Heart left ventricle (tissue), 16 donors: ENCODE measurements around the gene HSF5. TPM values are rescaled to one million over a fixed set of nuclear protein-coding genes. Genes with fewer than 3 reads are reported as not detected.

Source experiments
- ATAC-seq, 4 donors: fragments of 200-7000 bp; cut with Tn5 transposase; one replicate each; pipeline ENCODE4 v1.9.1; 2020 to 2022; ENCODE audit warnings: moderate library complexity in 4 of 4, mild to moderate bottlenecking in 3 of 4, moderate number of reproducible peaks in 1 of 4
- DNase-seq, 5 donors: peaks; one replicate each; pipeline ENCODE4 v3.0.0-alpha.2; 2020
- H3K27ac ChIP-seq, 12 donors: fragments of 200-600 bp; sonication (generic) in 4 of 12; one replicate each; pipeline versions ENCODE4 v1.5.0 to v1.8.0; 2016 to 2022; ENCODE audit warnings: mild to moderate bottlenecking in 2 of 12
- H3K27me3 ChIP-seq, 9 donors: fragments of 200-600 bp; sonication (generic) in 2 of 9; one replicate each; pipeline versions ENCODE4 v1.5.1 to v1.8.0; 2016 to 2022; ENCODE audit warnings: mild to moderate bottlenecking in 3 of 9
- H3K36me3 ChIP-seq, 9 donors: fragments of 200-600 bp; sonication (generic) in 2 of 9; one replicate each; pipeline versions ENCODE4 v1.5.0 to v1.8.0; 2018 to 2022; ENCODE audit warnings: mild to moderate bottlenecking in 2 of 9
- H3K4me1 ChIP-seq, 12 donors: fragments of 200-600 bp; sonication (generic) in 4 of 12; one replicate each; pipeline versions ENCODE4 v1.5.0 to v1.8.0; 2016 to 2022; ENCODE audit warnings: mild to moderate bottlenecking in 3 of 12
- H3K4me3 ChIP-seq, 12 donors: fragments of 200-600 bp; sonication (generic) in 4 of 12; one replicate each; pipeline versions ENCODE4 v1.5.0 to v1.8.0; 2017 to 2022; ENCODE audit warnings: mild to moderate bottlenecking in 9 of 12, moderate library complexity in 4 of 12
- H3K9me3 ChIP-seq, 12 donors: fragments of 200-600 bp; sonication (generic) in 4 of 12; one replicate each; pipeline versions ENCODE4 v1.5.0 to v1.8.0; 2016 to 2022; ENCODE audit warnings: mild to moderate bottlenecking in 1 of 12
- CTCF ChIP-seq, 12 donors: fragments of 200-600 bp; sonication (generic) in 4 of 12; IDR thresholded peaks; one replicate each; pipeline versions ENCODE4 v1.5.0 to v1.8.0; 2018 to 2022; ENCODE audit warnings: antibody characterized with exemption in 12 of 12, mild to moderate bottlenecking in 5 of 12
- POLR2A ChIP-seq, 2 donors: fragments of 450-650 bp; IDR thresholded peaks; one replicate each; pipeline ENCODE4 v1.6.1; 2017; ENCODE audit warnings: antibody characterized with exemption in 2 of 2, mild to moderate bottlenecking in 2 of 2, moderate library complexity in 2 of 2
- WGBS, 4 donors: extraction: QIAGEN DNeasy Blood & Tissue Kit in 2 of 4; methylation state at CpG; one replicate each; pipeline versions ENCODE4 v1.1.5 to v1.1.7; 2013 to 2018; 5-methylcytosine and 5-hydroxymethylcytosine counted together
- intact Hi-C, 10 donors: fragments of 100-400 bp; cut with DNase I; formaldehyde crosslinking; loops; one replicate each; pipeline versions ENCODE4 v1.11.1 to v1.14.2; 2022
- polyA plus RNA-seq, 2 donors: library from polyadenylated mRNA; stranded (reverse); fragments of 200-250 nt; gene quantifications; one replicate each; pipeline ENCODE4 v1.2.3, GENCODE V29; 2013
- total RNA-seq, 9 donors: library from RNA; depleted of rRNA in 2 of 9; stranded (reverse); fragments of >200 nt in 2 of 9; fragmentation: NEBNext Ultra II Directional in 3 of 9; extraction: Animal tissue kit (Norgen Biotek cat#: 25700) in 3 of 9; gene quantifications; one replicate each; pipeline versions ENCODE4 v1.1.0 to v1.2.4, GENCODE V29; 2016 to 2023
- donor health status: ischemic (EF 13 %, LVEDD 7.1; RV severe dilation, severe dysfunction).
- donor health status: healthy with polysubstance abuse.
- donor health status: DM: no; HTN: yes; CAD: no.
- donor health status: DM: no; HTN: no; CAD: no.
- donor health status: ischemic (EF 25% LVEDD 6.9; RV normal size, moderate dysfunction).
- donor health status: ischemic (EF 25% LVEDD 5.7; RV mildly dilated, moderate dysfunction).
- donor health status: healthy.
- donor health status: DM: yes; HTN: yes; CAD: no.
- donor health status: ischemic (EF 35%, LVEDD 5.7; RV mildly dilated, moderate dysfunction).
- donor health status: nonischemic (EF 11% LVEDD 7.7; RV severe dilation, severe dysfunction).
- donor health status: DM: yes; HTN: yes; CAD: no.
- donor health status: PGD.
- donor health status: ischemic (EF 29% LVEDD 5.4; RV normal size, mild dysfunction).
- donor health status: nonischemic (EF 23%, LVEDD 6.1; RV moderate dilation, normal function).

Gene HSF5
- total and polyA plus RNA-seq, 11 donors = 0.06 to 0.19 TPM; not detected in 9

- Histone ChIP-seq H3K4me1 (no peaks in the 10 kb centered on the region), H3K9me3 (peaks cover 0 to 3% (median 0%) of the 10 kb centered on the region in 12 donors), H3K4me3 (no peak overlapping the region), H3K36me3 (no peaks in the 10 kb centered on the region), H3K27ac (no peak overlapping the region), H3K27me3 (no peaks in the 10 kb centered on the region)
- TF ChIP-seq CTCF (IDR thresholded peaks at IDR 0.05) (peak; percentile 40 to 68 (median 56)), POLR2A (IDR thresholded peaks at IDR 0.05) (no peak)
- ATAC-seq (peak; percentile 75 to 94 (median 88)), DNase-seq (peak; percentile 14 to 76 (median 60))
- intact Hi-C loops = loop anchor here in 8 of 10 donors (5.0 to 10.0 kb wide), 8 partner anchors 130 to 200 kb away; no protein-coding TSS in a partner anchor
- WGBS, 4 donors = 68 to 75% (median 70%) methylated on average over 8 to 9 of the region's 9 CpGs
Measured at GRCh38 chr17:58447039-58447975, 40.9 kb downstream of the HSF5 start.

- 78 to 84% (median 79%) methylated on average over 6 of the region's 6 CpGs for WGBS, 4 donors
- ATAC-seq = no peak
- intact Hi-C loops = loop anchor here in 8 of 10 donors (5.0 to 10.0 kb wide), 8 partner anchors 129 to 199 kb away; no protein-coding TSS in a partner anchor
Measured at GRCh38 chr17:58446086-58446485, 42.1 kb downstream of the HSF5 start.

GRCh38 chr17:58436805-58437239 lies 51.4 kb downstream of the HSF5 start:
- intact Hi-C loops = no loop called here
- H3K9me3 ChIP-seq = no peaks in the 10 kb centered on the region
- DNase-seq = no peak
- WGBS, 4 donors = 56 to 64% (median 58%) methylated on average over 5 of the region's 5 CpGs
- no peak overlapping the region for H3K27ac ChIP-seq
- ATAC-seq = no peak
- H3K36me3 ChIP-seq = no peaks in the 10 kb centered on the region
- H3K27me3 ChIP-seq = peaks cover 0 to 11% (median 3%) of the 10 kb centered on the region in 9 donors
- TF ChIP-seq POLR2A (IDR thresholded peaks at IDR 0.05) = no peak
- no peak for TF ChIP-seq CTCF (IDR thresholded peaks at IDR 0.05)
- H3K4me1 ChIP-seq = no peaks in the 10 kb centered on the region
- H3K4me3 ChIP-seq = no peak overlapping the region

More at GRCh38 chr17:58446086-58446485, 42.1 kb downstream of the HSF5 start:
- TF ChIP-seq POLR2A (IDR thresholded peaks at IDR 0.05) (no peak), CTCF (IDR thresholded peaks at IDR 0.05) (no peak)
- peaks cover 0 to 6% (median 0%) of the 10 kb centered on the region in 9 donors for H3K27me3 ChIP-seq
- no peak for DNase-seq
- H3K4me3 ChIP-seq = no peak overlapping the region
- no peak overlapping the region for H3K27ac ChIP-seq
- H3K36me3 ChIP-seq = no peaks in the 10 kb centered on the region
- no peaks in the 10 kb centered on the region for H3K4me1 ChIP-seq
- peaks cover 0 to 3% (median 0%) of the 10 kb centered on the region in 12 donors for H3K9me3 ChIP-seq

GRCh38 chr17:58436245-58436644 lies 52.0 kb downstream of the HSF5 start:
- ATAC-seq = no peak
- intact Hi-C loops = no loop called here

More at GRCh38 chr17:58436245-58436644, 52.0 kb downstream of the HSF5 start:
- Histone ChIP-seq H3K36me3 (no peaks in the 10 kb centered on the region), H3K27me3 (peaks cover 0 to 8% (median 3%) of the 10 kb centered on the region in 9 donors), H3K9me3 (no peaks in the 10 kb centered on the region), H3K4me3 (no peak overlapping the region), H3K27ac (no peak overlapping the region), H3K4me1 (no peaks in the 10 kb centered on the region)
- TF ChIP-seq CTCF (IDR thresholded peaks at IDR 0.05) (no peak), POLR2A (IDR thresholded peaks at IDR 0.05) (no peak)
- DNase-seq = no peak
